Measurements from ENCODE around the gene PRPF8. TPM values are rescaled to one million over a fixed set of nuclear protein-coding genes. Genes with fewer than 3 reads are reported as not detected.

PRPF8 gene
- total and polyA plus RNA-seq, 10 of the 15 experiments (the other 5 are each of a cell fraction or from before 2014, with no cell fraction given) = 77.2 to 337 (median 162) TPM

DNA sequence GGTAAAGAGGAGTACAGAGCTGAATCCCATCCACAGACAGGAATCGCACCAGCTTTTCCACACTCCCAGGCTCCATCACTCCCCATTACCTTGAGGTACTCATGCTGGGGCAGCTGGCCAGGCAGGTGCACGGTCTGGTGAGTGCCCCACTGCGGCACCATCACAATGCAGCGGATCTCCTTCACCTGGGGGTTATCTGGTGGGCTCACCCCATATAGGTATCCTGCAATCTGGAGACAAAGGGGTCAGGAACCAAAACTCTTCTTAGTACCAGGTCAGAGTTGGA lies 33.2 kb downstream of the PRPF8 start:
- SMC1A ChIA-PET (ENCODE audit: uncharacterized antibody, unreplicated experiment) = no interaction called here
- 100% methylated on average over 4 of the region's 4 CpGs for WGBS (ENCODE audit: insufficient coverage, insufficient replicate concordance, low lambda C conversion rate, missing lambda C conversion rate)
- in situ Hi-C loops (cut with MboI) = no loop called here

DNA sequence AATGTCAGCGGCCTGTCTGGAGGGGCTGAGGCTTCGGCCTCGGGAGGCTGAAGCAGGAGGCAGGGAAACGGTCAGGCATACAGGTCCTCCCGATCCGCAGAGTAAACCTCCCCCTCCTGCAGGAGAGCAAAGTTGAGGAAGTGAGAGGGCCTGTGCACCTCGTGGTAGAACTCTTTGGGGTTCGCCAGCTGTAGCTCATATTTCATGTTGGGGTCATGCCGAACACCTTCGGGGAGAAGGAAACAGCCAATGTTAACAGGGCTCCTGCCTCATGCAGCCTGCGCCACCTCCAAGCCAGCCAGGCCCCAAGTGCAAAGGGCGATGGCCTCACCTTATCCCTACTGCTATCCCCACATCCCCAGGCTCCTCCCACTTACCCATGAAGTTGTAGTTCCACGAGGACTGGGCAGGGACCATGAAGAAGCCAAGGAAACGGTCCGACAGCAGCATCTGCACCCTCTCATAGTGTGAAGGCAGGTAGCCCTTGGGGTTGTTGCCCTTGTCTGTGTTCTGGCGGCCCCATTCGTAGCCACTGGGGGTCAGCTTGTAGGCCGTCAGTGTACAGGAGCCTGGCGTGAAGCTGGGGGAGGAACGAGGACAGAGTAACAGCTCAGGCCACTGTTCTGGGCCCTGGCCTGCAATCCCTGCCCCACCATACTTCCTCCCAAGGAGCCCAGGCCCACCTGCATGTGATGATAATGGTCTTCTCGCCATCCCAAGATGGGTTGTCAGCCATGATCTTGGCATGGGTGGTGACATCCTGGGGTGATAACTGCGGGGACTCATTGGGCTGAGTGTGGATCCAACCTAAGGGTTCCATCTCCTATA lies 33.7 kb downstream of the PRPF8 start:
- in situ Hi-C loops (cut with MboI) = no loop called here
- Histone ChIP-seq H3K9me3 (replicated peaks; ENCODE audit: control insufficient read depth, insufficient read depth, low read length) (no peaks in the 10 kb centered on the region), H3K9ac (ENCODE audit: control insufficient read depth, insufficient read depth, low read length) (no peak overlapping the region), H3K4me2 (ENCODE audit: control insufficient read depth, insufficient read depth) (no peak overlapping the region), H3K36me3 (ENCODE audit: control insufficient read depth in 2 of 2, insufficient read depth in 2 of 2, low read length in 1 of 2) (peaks cover 26 to 31% of the 10 kb centered on the region in 2 experiments), H3K4me1 (ENCODE audit: control insufficient read depth, insufficient read depth, low read length) (peaks cover 16% of the 10 kb centered on the region), H4K20me1 (ENCODE audit: control insufficient read depth, insufficient read depth) (no peaks in the 10 kb centered on the region), H2AFZ (ENCODE audit: control insufficient read depth, low read depth, low read length) (no peak overlapping the region), H3K27ac (ENCODE audit: control insufficient read depth, insufficient read depth) (no peak overlapping the region), H3K4me3 (no peak overlapping the region), H3K27me3 (replicated peaks in 1 of 2; ENCODE audit: control insufficient read depth in 2 of 2, insufficient read depth in 2 of 2, low read length in 1 of 2) (no peaks in the 10 kb centered on the region), H3K79me2 (ENCODE audit: control insufficient read depth, insufficient read depth, low read length) (no peaks in the 10 kb centered on the region)
- POLR2A ChIA-PET = interaction anchor here (0.6 to 2.3 kb wide), 3 partner anchors 14 to 66 kb away, joined by 3 to 13 read pairs (median 4); no protein-coding TSS in a partner anchor
- DNase-seq (ENCODE audit: low read depth, low spot score) (no peak), FAIRE-seq (no peak), ATAC-seq (no peak)
- intact Hi-C loops (cut with micrococcal nuclease; ENCODE audit: unreplicated experiment) = no loop called here
- RAD21 ChIA-PET (ENCODE audit: unreplicated experiment) = no interaction called here
- SMC1A ChIA-PET (ENCODE audit: uncharacterized antibody, unreplicated experiment) = interaction anchor here (2.5 kb wide), 1 partner anchor 77 kb away, joined by 15 read pairs; no protein-coding TSS in a partner anchor
- TSS peak; percentile 73 for BruUV-seq (replicated peaks)
- TF ChIP-seq MYC (IDR thresholded peaks at IDR 0.05; ENCODE audit: insufficient read depth, insufficient read length, insufficient replicate concordance, low read length, severe bottlenecking) (no peak), POLR2A (IDR thresholded peaks at IDR 0.05; ENCODE audit: low read depth, low read length) (peak; percentile 48; the same call in 1 of the 2 replicates), POLR2AphosphoS2 (IDR thresholded peaks at IDR 0.05; ENCODE audit: low read depth, low read length) (0 out of 2 replicates have a peak, but pooled peaks have one; percentile 47), EED (IDR thresholded peaks at IDR 0.05; ENCODE audit: low read depth) (no peak), SREBF2 (IDR thresholded peaks at IDR 0.05; ENCODE audit: low read length) (no peak), POLR2AphosphoS5 (IDR thresholded peaks at IDR 0.05; ENCODE audit: low read length) (0 out of 2 replicates have a peak, but pooled peaks have one; percentile 14), BMI1 (IDR thresholded peaks at IDR 0.05; ENCODE audit: borderline replicate concordance) (no peak), SPI1 (IDR thresholded peaks at IDR 0.05; ENCODE audit: borderline replicate concordance, insufficient read depth, low read depth, low read length) (peak; percentile 54; the same call in 1 of the 2 replicates), CHD1 (IDR thresholded peaks at IDR 0.05; ENCODE audit: low read depth, low read length) (no peak)
- TF ChIP-seq, protein P1, sequence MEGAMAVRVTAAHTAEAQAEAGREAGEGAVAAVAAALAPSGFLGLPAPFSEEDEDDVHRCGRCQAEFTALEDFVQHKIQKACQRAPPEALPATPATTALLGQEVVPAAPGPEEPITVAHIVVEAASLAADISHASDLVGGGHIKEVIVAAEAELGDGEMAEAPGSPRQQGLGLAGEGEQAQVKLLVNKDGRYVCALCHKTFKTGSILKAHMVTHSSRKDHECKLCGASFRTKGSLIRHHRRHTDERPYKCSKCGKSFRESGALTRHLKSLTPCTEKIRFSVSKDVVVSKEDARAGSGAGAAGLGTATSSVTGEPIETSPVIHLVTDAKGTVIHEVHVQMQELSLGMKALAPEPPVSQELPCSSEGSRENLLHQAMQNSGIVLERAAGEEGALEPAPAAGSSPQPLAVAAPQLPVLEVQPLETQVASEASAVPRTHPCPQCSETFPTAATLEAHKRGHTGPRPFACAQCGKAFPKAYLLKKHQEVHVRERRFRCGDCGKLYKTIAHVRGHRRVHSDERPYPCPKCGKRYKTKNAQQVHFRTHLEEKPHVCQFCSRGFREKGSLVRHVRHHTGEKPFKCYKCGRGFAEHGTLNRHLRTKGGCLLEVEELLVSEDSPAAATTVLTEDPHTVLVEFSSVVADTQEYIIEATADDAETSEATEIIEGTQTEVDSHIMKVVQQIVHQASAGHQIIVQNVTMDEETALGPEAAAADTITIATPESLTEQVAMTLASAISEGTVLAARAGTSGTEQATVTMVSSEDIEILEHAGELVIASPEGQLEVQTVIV (IDR thresholded peaks at IDR 0.05; ENCODE audit: borderline replicate concordance, partially characterized antibody) = no peak
- TF ChIP-seq, protein P2, sequence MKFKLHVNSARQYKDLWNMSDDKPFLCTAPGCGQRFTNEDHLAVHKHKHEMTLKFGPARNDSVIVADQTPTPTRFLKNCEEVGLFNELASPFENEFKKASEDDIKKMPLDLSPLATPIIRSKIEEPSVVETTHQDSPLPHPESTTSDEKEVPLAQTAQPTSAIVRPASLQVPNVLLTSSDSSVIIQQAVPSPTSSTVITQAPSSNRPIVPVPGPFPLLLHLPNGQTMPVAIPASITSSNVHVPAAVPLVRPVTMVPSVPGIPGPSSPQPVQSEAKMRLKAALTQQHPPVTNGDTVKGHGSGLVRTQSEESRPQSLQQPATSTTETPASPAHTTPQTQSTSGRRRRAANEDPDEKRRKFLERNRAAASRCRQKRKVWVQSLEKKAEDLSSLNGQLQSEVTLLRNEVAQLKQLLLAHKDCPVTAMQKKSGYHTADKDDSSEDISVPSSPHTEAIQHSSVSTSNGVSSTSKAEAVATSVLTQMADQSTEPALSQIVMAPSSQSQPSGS (IDR thresholded peaks at IDR 0.05; ENCODE audit: low read length) = no peak
- CTCF ChIA-PET = interaction anchor here (2.1 kb wide), 1 partner anchor 19 kb away, joined by 11 read pairs; no protein-coding TSS in a partner anchor
- WGBS (ENCODE audit: insufficient coverage, insufficient replicate concordance, low lambda C conversion rate, missing lambda C conversion rate) = 86% methylated on average over 22 of the region's 22 CpGs

More for the DNA sequence above, 33.2 kb downstream of the PRPF8 start:
- H3K4me1 ChIP-seq (ENCODE audit: control insufficient read depth, insufficient read depth, low read length) = peaks cover 15% of the 10 kb centered on the region
- no peaks in the 10 kb centered on the region for H3K27me3 ChIP-seq (replicated peaks in 1 of 2; ENCODE audit: control insufficient read depth in 2 of 2, insufficient read depth in 2 of 2, low read length in 1 of 2)
- H3K36me3 ChIP-seq (ENCODE audit: control insufficient read depth in 2 of 2, insufficient read depth in 2 of 2, low read length in 1 of 2) = peaks cover 26 to 36% of the 10 kb centered on the region in 2 experiments
- H3K79me2 ChIP-seq (ENCODE audit: control insufficient read depth, insufficient read depth, low read length) = no peaks in the 10 kb centered on the region
- DNase-seq (ENCODE audit: low read depth, low spot score) = no peak
- no peak for FAIRE-seq
- POLR2A ChIA-PET = interaction anchor here (0.6 kb wide), 1 partner anchor 14 kb away, joined by 4 read pairs; no protein-coding TSS in a partner anchor
- RAD21 ChIA-PET (ENCODE audit: unreplicated experiment) = interaction anchor here (1.3 kb wide), 1 partner anchor 77 kb away, joined by 4 read pairs; no protein-coding TSS in a partner anchor
- ATAC-seq = no peak
- no peaks in the 10 kb centered on the region for H3K9me3 ChIP-seq (replicated peaks; ENCODE audit: control insufficient read depth, insufficient read depth, low read length)
- intact Hi-C loops (cut with micrococcal nuclease; ENCODE audit: unreplicated experiment) = no loop called here
- no peak overlapping the region for H3K9ac ChIP-seq (ENCODE audit: control insufficient read depth, insufficient read depth, low read length)
- no peaks in the 10 kb centered on the region for H4K20me1 ChIP-seq (ENCODE audit: control insufficient read depth, insufficient read depth)
- H3K4me2 ChIP-seq (ENCODE audit: control insufficient read depth, insufficient read depth) = no peak overlapping the region
- TF ChIP-seq NR2F1 (conservative IDR thresholded peaks at IDR 0.05) (no peak), POLR2A (IDR thresholded peaks at IDR 0.05; ENCODE audit: low read depth, low read length) (0 out of 2 replicates have a peak, but pooled peaks have one; percentile 29), MXI1 (IDR thresholded peaks at IDR 0.05; ENCODE audit: low read depth, low read length) (no peak)
- no peak overlapping the region for H3K27ac ChIP-seq (ENCODE audit: control insufficient read depth, insufficient read depth)
- H3K4me3 ChIP-seq = no peak overlapping the region
- no peak overlapping the region for H2AFZ ChIP-seq (ENCODE audit: control insufficient read depth, low read depth, low read length)
- CTCF ChIA-PET = interaction anchor here (0.8 to 2.1 kb wide), 2 partner anchors 18 to 48 kb away, joined by 3 to 11 read pairs; no protein-coding TSS in a partner anchor
- no TSS peak for BruUV-seq (replicated peaks)
